Fibroblast of mammary gland (primary cell): Measurements from ENCODE around the gene PLXNA2.

ENCODE experiments used
- DNase-seq: peaks from one replicate; pipeline ENCODE4 v3.0.0-alpha.2; 2010; ENCODE audit warnings: low read depth
- H3K4me3 ChIP-seq: 2 replicates; pipeline ENCODE4 v1.5.1; 2011; ENCODE audit warnings: low read depth, mild to moderate bottlenecking, low read length, moderate library complexity; ENCODE audit not compliant: control insufficient read depth
- CTCF ChIP-seq: conservative IDR thresholded peaks from 2 replicates; pipeline ENCODE4 v1.5.1; 2011; ENCODE audit warnings: low read depth, low read length, inconsistent platforms; ENCODE audit not compliant: control insufficient read depth, insufficient read depth

PLXNA2 gene

GRCh38 chr1:208060215-208060869 lies 183.8 kb downstream of the PLXNA2 start:
- H3K4me3 ChIP-seq, result no peak overlapping the region
- no peak for DNase-seq
- no peak for TF ChIP-seq CTCF

- no peak for DNase-seq
- no peak overlapping the region for H3K4me3 ChIP-seq
- no peak for TF ChIP-seq CTCF
Measured at GRCh38 chr1:208059409-208060001, 184.7 kb downstream of the PLXNA2 start.

- no peak for TF ChIP-seq CTCF
- H3K4me3 ChIP-seq, result no peak overlapping the region
- DNase-seq, result no peak
Measured at GRCh38 chr1:208058756-208059155, 185.4 kb downstream of the PLXNA2 start.

GRCh38 chr1:208058267-208058666 lies 185.9 kb downstream of the PLXNA2 start:
- H3K4me3 ChIP-seq, result no peak overlapping the region
- DNase-seq, result no peak
- TF ChIP-seq CTCF, result no peak

GRCh38 chr1:208057056-208057455 lies 187.1 kb downstream of the PLXNA2 start:
- TF ChIP-seq CTCF, result no peak
- H3K4me3 ChIP-seq, result no peak overlapping the region
- no peak for DNase-seq

- TF ChIP-seq CTCF, result no peak
- no peak overlapping the region for H3K4me3 ChIP-seq
- no peak for DNase-seq
Measured at GRCh38 chr1:208055535-208055934, 188.6 kb downstream of the PLXNA2 start.

GRCh38 chr1:208054911-208055379 lies 189.2 kb downstream of the PLXNA2 start:
- no peak for TF ChIP-seq CTCF
- H3K4me3 ChIP-seq, result no peak overlapping the region
- no peak for DNase-seq
